Measurements from ENCODE around the gene EFHC2. TPM values are rescaled to one million over a fixed set of nuclear protein-coding genes. Genes with fewer than 3 reads are reported as not detected.

The EFHC2 gene
- polyA plus RNA-seq, 1 of the 3 experiments (the other 2 are of a cell fraction), result 0.03 TPM

DNA sequence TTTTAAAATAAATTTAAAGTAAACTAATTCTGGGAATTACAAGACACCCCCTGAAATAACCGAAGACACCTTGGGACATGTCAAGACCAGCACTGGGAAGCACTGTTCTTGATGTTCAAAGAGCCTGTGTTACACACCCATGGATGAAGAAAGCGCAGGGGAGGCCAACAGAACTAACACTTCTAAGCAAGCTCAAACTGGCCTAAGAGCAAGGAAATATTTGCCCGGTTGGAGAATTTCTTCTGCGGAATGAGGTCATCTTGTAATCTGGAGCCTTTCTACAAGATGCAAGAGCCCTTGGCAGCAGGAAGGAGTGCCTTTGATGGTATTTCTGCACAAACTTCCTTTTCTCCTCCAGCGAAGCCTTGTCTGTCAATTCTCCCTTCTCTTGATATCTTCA, 9.3 kb upstream of the EFHC2 start:
- Histone ChIP-seq H4K20me1 (ENCODE audit: insufficient read depth) (no peaks in the 10 kb centered on the region), H3K4me2 (no peak overlapping the region), H3K4me3 (ENCODE audit: low read depth in 2 of 2, low read length in 1 of 2) (no peak overlapping the region), H3K79me2 (ENCODE audit: insufficient read depth) (no peaks in the 10 kb centered on the region), H3K9ac (no peak overlapping the region), H3K9me3 (no peaks in the 10 kb centered on the region), H3K27me3 (ENCODE audit: insufficient read depth) (no peaks in the 10 kb centered on the region; the same call in 1 of the 2 replicates), H3K36me3 (replicated peaks in 1 of 2; ENCODE audit: control insufficient read depth in 1 of 2, insufficient read depth in 2 of 2, low read length in 1 of 2) (no peaks in the 10 kb centered on the region), H3F3A (replicated peaks; ENCODE audit: insufficient read depth) (no peaks in the 10 kb centered on the region), H3K9me2 (no peaks in the 10 kb centered on the region), H3K4me1 (ENCODE audit: control insufficient read depth in 1 of 2, insufficient read depth in 2 of 2, low read depth in 1 of 2, low read length in 1 of 2) (no peaks in the 10 kb centered on the region), H2AFZ (ENCODE audit: low read depth) (no peak overlapping the region; the same call in 1 of the 2 replicates), H3K27ac (ENCODE audit: low read depth in 2 of 2, low read length in 1 of 2) (no peak overlapping the region)
- DNase-seq, result no peak
- ChIA-PET CTCF (no interaction called here), POLR2A (no interaction called here)
- TF ChIP-seq, protein P1, sequence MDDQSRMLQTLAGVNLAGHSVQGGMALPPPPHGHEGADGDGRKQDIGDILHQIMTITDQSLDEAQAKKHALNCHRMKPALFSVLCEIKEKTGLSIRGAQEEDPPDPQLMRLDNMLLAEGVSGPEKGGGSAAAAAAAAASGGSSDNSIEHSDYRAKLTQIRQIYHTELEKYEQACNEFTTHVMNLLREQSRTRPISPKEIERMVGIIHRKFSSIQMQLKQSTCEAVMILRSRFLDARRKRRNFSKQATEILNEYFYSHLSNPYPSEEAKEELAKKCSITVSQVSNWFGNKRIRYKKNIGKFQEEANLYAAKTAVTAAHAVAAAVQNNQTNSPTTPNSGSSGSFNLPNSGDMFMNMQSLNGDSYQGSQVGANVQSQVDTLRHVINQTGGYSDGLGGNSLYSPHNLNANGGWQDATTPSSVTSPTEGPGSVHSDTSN (IDR thresholded peaks at IDR 0.05), result no peak
- TF ChIP-seq, protein P2, sequence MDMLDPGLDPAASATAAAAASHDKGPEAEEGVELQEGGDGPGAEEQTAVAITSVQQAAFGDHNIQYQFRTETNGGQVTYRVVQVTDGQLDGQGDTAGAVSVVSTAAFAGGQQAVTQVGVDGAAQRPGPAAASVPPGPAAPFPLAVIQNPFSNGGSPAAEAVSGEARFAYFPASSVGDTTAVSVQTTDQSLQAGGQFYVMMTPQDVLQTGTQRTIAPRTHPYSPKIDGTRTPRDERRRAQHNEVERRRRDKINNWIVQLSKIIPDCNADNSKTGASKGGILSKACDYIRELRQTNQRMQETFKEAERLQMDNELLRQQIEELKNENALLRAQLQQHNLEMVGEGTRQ (IDR thresholded peaks at IDR 0.05; ENCODE audit: borderline replicate concordance, low read depth, low read length), result no peak
- TF ChIP-seq GATA2 (CRISPR knock-in tag; IDR thresholded peaks at IDR 0.05) (no peak), NRF1 (IDR thresholded peaks at IDR 0.05; ENCODE audit: low read depth, low read length) (no peak)
- TF ChIP-seq, protein P3, sequence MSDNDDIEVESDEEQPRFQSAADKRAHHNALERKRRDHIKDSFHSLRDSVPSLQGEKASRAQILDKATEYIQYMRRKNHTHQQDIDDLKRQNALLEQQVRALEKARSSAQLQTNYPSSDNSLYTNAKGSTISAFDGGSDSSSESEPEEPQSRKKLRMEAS (IDR thresholded peaks at IDR 0.05; ENCODE audit: low read depth), result no peak
- TF ChIP-seq, protein P4, sequence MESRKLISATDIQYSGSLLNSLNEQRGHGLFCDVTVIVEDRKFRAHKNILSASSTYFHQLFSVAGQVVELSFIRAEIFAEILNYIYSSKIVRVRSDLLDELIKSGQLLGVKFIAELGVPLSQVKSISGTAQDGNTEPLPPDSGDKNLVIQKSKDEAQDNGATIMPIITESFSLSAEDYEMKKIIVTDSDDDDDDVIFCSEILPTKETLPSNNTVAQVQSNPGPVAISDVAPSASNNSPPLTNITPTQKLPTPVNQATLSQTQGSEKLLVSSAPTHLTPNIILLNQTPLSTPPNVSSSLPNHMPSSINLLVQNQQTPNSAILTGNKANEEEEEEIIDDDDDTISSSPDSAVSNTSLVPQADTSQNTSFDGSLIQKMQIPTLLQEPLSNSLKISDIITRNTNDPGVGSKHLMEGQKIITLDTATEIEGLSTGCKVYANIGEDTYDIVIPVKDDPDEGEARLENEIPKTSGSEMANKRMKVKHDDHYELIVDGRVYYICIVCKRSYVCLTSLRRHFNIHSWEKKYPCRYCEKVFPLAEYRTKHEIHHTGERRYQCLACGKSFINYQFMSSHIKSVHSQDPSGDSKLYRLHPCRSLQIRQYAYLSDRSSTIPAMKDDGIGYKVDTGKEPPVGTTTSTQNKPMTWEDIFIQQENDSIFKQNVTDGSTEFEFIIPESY (IDR thresholded peaks at IDR 0.05; ENCODE audit: borderline replicate concordance, low read depth), result no peak
- 36% methylated on average over 5 of the region's 5 CpGs for WGBS (ENCODE audit: low lambda C conversion rate)

DNA sequence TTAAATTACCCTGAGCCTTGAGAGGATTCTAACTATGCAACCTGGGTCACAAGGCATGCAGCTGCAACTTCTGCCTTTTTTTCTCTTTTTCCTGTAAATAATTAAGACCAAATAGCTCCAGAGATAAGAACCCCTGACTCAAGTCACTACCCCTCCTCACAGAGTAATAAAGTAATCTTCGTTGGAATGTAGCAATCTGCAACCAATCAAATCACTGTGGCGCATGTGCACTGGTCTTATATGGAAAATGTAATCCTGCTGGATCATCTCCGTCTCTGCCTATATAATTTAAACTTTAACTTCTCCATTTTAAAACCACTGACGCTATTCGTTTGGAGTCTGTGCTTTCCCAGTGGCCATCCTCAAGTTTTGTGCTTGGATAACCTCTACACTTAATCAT, 6.1 kb upstream of the EFHC2 start:
- whole genome bisulfite sequencing (ENCODE audit: low lambda C conversion rate), result 46% methylated on average over 5 of the region's 5 CpGs
- no peaks in the 10 kb centered on the region for H3K9me2 ChIP-seq
- CTCF ChIA-PET, result no interaction called here
- POLR2A ChIA-PET, result no interaction called here
- no peak overlapping the region for H3K9ac ChIP-seq
- no peak for DNase-seq
- no peaks in the 10 kb centered on the region for H3K4me1 ChIP-seq (ENCODE audit: control insufficient read depth in 1 of 2, insufficient read depth in 2 of 2, low read depth in 1 of 2, low read length in 1 of 2)
- H3K36me3 ChIP-seq (replicated peaks in 1 of 2; ENCODE audit: control insufficient read depth in 1 of 2, insufficient read depth in 2 of 2, low read length in 1 of 2), result no peaks in the 10 kb centered on the region
- no peak overlapping the region for H3K27ac ChIP-seq (ENCODE audit: low read depth in 2 of 2, low read length in 1 of 2)
- H4K20me1 ChIP-seq (ENCODE audit: insufficient read depth), result no peaks in the 10 kb centered on the region
- H3K79me2 ChIP-seq (ENCODE audit: insufficient read depth), result no peaks in the 10 kb centered on the region
- no peaks in the 10 kb centered on the region for H3K9me3 ChIP-seq
- no peak overlapping the region for H2AFZ ChIP-seq (ENCODE audit: low read depth)
- H3K27me3 ChIP-seq (ENCODE audit: insufficient read depth), result no peaks in the 10 kb centered on the region; the same call in 1 of the 2 replicates
- no peak overlapping the region for H3K4me3 ChIP-seq (ENCODE audit: low read depth in 2 of 2, low read length in 1 of 2)
- H3K4me2 ChIP-seq, result no peak overlapping the region
- no peaks in the 10 kb centered on the region for H3F3A ChIP-seq (replicated peaks; ENCODE audit: insufficient read depth)
- no peak for TF ChIP-seq SMC3 (IDR thresholded peaks at IDR 0.05; ENCODE audit: low read depth, low read length)
- TF ChIP-seq FOXJ3 (CRISPR knock-in tag; IDR thresholded peaks at IDR 0.05), result no peak
- no peak for TF ChIP-seq TCF12 (IDR thresholded peaks at IDR 0.05)
- TF ChIP-seq FOXM1 (IDR thresholded peaks at IDR 0.05; ENCODE audit: low read depth), result no peak
- no peak for TF ChIP-seq TEAD4 (IDR thresholded peaks at IDR 0.05; ENCODE audit: borderline replicate concordance, insufficient read depth)
- TF ChIP-seq, protein P5, sequence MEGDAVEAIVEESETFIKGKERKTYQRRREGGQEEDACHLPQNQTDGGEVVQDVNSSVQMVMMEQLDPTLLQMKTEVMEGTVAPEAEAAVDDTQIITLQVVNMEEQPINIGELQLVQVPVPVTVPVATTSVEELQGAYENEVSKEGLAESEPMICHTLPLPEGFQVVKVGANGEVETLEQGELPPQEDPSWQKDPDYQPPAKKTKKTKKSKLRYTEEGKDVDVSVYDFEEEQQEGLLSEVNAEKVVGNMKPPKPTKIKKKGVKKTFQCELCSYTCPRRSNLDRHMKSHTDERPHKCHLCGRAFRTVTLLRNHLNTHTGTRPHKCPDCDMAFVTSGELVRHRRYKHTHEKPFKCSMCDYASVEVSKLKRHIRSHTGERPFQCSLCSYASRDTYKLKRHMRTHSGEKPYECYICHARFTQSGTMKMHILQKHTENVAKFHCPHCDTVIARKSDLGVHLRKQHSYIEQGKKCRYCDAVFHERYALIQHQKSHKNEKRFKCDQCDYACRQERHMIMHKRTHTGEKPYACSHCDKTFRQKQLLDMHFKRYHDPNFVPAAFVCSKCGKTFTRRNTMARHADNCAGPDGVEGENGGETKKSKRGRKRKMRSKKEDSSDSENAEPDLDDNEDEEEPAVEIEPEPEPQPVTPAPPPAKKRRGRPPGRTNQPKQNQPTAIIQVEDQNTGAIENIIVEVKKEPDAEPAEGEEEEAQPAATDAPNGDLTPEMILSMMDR (IDR thresholded peaks at IDR 0.05), result no peak
- TF ChIP-seq RAD21 (IDR thresholded peaks at IDR 0.05; ENCODE audit: low read length), result no peak
- TF ChIP-seq YY1 (IDR thresholded peaks at IDR 0.05; ENCODE audit: low read depth), result no peak
- TF ChIP-seq MXI1 (IDR thresholded peaks at IDR 0.05; ENCODE audit: low read depth, low read length), result no peak
- TF ChIP-seq, protein P1 (IDR thresholded peaks at IDR 0.05), result no peak
- TF ChIP-seq NFIC (IDR thresholded peaks at IDR 0.05; ENCODE audit: borderline replicate concordance), result no peak
- TF ChIP-seq GATA2 (CRISPR knock-in tag; IDR thresholded peaks at IDR 0.05), result no peak
- no peak for TF ChIP-seq RCOR1 (IDR thresholded peaks at IDR 0.05; ENCODE audit: low read length)
- no peak for TF ChIP-seq EP300 (IDR thresholded peaks at IDR 0.05; ENCODE audit: borderline replicate concordance in 1 of 2, low read depth in 1 of 2, low read length in 1 of 2)
- TF ChIP-seq, protein P6, sequence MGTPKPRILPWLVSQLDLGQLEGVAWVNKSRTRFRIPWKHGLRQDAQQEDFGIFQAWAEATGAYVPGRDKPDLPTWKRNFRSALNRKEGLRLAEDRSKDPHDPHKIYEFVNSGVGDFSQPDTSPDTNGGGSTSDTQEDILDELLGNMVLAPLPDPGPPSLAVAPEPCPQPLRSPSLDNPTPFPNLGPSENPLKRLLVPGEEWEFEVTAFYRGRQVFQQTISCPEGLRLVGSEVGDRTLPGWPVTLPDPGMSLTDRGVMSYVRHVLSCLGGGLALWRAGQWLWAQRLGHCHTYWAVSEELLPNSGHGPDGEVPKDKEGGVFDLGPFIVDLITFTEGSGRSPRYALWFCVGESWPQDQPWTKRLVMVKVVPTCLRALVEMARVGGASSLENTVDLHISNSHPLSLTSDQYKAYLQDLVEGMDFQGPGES (IDR thresholded peaks at IDR 0.05; ENCODE audit: low read depth, low read length), result no peak

Measured in SK-N-SH (cell line).